Heart left ventricle (tissue), 13 donors: ENCODE data around the gene PDGFD.

Experiments
- POLR2A ChIP-seq, 2 donors: fragments of 450-650 bp; IDR thresholded peaks; one replicate each; pipeline ENCODE4 v1.6.1; 2017; ENCODE audit warnings: antibody characterized with exemption in 2 of 2, mild to moderate bottlenecking in 2 of 2, moderate library complexity in 2 of 2
- TF ChIP-seq, protein P1 (sequence below), 12 donors: fragments of 200-600 bp; sonication (generic) in 4 of 12; IDR thresholded peaks; one replicate each; pipeline versions ENCODE4 v1.5.0 to v1.8.0; 2018 to 2022; ENCODE audit warnings: antibody characterized with exemption in 12 of 12, mild to moderate bottlenecking in 5 of 12
- donor health status: ischemic (EF 13 %, LVEDD 7.1; RV severe dilation, severe dysfunction).
- donor health status: DM: no; HTN: yes; CAD: no.
- donor health status: DM: no; HTN: no; CAD: no.
- donor health status: ischemic (EF 25% LVEDD 6.9; RV normal size, moderate dysfunction).
- donor health status: ischemic (EF 25% LVEDD 5.7; RV mildly dilated, moderate dysfunction).
- donor health status: ischemic (EF 35%, LVEDD 5.7; RV mildly dilated, moderate dysfunction).
- donor health status: nonischemic (EF 11% LVEDD 7.7; RV severe dilation, severe dysfunction).
- donor health status: DM: yes; HTN: yes; CAD: no.
- donor health status: PGD.
- donor health status: ischemic (EF 29% LVEDD 5.4; RV normal size, mild dysfunction).
- donor health status: nonischemic (EF 23%, LVEDD 6.1; RV moderate dilation, normal function).

DNA sequence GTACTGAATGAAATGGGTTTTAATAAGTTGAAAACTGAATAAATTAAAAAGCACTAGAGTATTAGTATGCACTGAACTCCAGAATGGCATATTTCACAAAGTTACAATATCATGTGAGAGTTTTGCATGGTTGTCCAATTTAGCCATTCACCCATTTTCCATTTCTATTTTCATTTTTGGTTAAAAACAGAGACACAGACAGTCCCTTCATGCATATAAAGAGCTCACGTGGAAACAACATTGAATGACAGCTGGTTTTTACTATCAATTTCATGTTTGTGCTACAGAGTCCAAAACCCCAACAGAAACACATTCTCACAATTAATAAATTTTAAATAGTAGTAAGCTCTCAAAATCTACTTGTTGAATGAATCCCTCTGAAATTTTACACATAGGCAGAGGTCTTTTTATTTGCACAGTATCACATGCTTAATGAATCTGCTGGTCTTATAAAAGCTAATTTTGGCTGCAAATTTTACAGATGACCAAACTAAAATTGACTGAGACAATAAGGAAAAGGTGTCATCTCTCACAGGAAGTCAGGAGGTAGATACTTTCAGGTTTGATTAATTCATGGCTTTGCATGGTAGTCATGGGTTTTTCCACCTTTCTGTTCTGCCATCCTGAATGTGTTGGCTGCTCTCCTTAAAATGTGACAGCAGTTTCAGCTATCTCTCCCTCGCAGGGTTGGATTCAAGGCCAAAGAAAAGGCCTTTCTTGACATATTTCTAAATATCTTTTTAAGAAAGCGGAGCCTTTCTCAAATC is 148.1 kb downstream of the PDGFD start:
- TF ChIP-seq POLR2A (IDR thresholded peaks at IDR 0.05): no peak
- TF ChIP-seq, protein P1, sequence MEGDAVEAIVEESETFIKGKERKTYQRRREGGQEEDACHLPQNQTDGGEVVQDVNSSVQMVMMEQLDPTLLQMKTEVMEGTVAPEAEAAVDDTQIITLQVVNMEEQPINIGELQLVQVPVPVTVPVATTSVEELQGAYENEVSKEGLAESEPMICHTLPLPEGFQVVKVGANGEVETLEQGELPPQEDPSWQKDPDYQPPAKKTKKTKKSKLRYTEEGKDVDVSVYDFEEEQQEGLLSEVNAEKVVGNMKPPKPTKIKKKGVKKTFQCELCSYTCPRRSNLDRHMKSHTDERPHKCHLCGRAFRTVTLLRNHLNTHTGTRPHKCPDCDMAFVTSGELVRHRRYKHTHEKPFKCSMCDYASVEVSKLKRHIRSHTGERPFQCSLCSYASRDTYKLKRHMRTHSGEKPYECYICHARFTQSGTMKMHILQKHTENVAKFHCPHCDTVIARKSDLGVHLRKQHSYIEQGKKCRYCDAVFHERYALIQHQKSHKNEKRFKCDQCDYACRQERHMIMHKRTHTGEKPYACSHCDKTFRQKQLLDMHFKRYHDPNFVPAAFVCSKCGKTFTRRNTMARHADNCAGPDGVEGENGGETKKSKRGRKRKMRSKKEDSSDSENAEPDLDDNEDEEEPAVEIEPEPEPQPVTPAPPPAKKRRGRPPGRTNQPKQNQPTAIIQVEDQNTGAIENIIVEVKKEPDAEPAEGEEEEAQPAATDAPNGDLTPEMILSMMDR (IDR thresholded peaks at IDR 0.05): no peak
